A673 (cell line): ENCODE results near the gene COL5A2. TPM values are rescaled to one million over a fixed set of nuclear protein-coding genes. Genes with fewer than 3 reads are reported as not detected.
A peak's percentile ranks its signal among the peaks of the same experiment; 100 is the strongest.

ENCODE experiments used
- BruUV-seq: library from RNA; stranded (reverse); fragments of 400-500 nt; replicated peaks from 2 replicates; lab custom pipeline; 2021; lab: Mats Ljungman, UMichigan
- CTCF ChIA-PET: fragments of 300-600 bp; sonication (Branson Sonifier 250); formaldehyde crosslinking; loops from one replicate; lab custom pipeline; 2022; ENCODE audit warnings: antibody characterized with exemption; lab: Charles Lee
- POLR2A ChIA-PET: fragments of 300-600 bp; sonication (Branson Sonifier 250); formaldehyde crosslinking; loops from one replicate; lab custom pipeline; 2022; ENCODE audit warnings: antibody characterized with exemption; ENCODE audit not compliant: low non-redundant PET; lab: Charles Lee
- DNase-seq: peaks from one replicate; pipeline ENCODE4 v3.0.0-alpha.2; 2015; ENCODE audit warnings: low spot score
- H3K27ac ChIP-seq: fragments of 200-600 bp; sonication (generic); 2 replicates; pipeline ENCODE4 v1.5.1; 2016; ENCODE audit warnings: mixed run types, low read depth, mild to moderate bottlenecking, mixed read lengths, antibody characterized with exemption, low read length; ENCODE audit not compliant: poor library complexity, severe bottlenecking
- H3K27me3 ChIP-seq: fragments of 200-600 bp; sonication (generic); replicated peaks from 2 replicates; pipeline ENCODE4 v1.6.1; 2017; ENCODE audit warnings: mixed run types, low read depth, mild to moderate bottlenecking, mixed read lengths, antibody characterized with exemption, low read length; ENCODE audit not compliant: insufficient read depth, poor library complexity
- H3K36me3 ChIP-seq: fragments of 200-600 bp; sonication (generic); 2 replicates; pipeline ENCODE4 v1.6.1; 2016; ENCODE audit warnings: mixed run types, mild to moderate bottlenecking, mixed read lengths, antibody characterized with exemption, low read length; ENCODE audit not compliant: insufficient read depth, poor library complexity, severe bottlenecking
- H3K4me1 ChIP-seq: fragments of 200-600 bp; sonication (generic); 2 replicates; pipeline ENCODE4 v1.6.1; 2017; ENCODE audit warnings: mixed run types, mild to moderate bottlenecking, mixed read lengths, antibody characterized with exemption, low read length; ENCODE audit not compliant: insufficient read depth, poor library complexity, severe bottlenecking
- H3K4me3 ChIP-seq: fragments of 200-600 bp; sonication (generic); 2 replicates; pipeline ENCODE4 v1.5.1; 2016; ENCODE audit warnings: low read depth, mixed run types, mild to moderate bottlenecking, mixed read lengths, low read length; ENCODE audit not compliant: poor library complexity, severe bottlenecking
- H3K9me3 ChIP-seq: fragments of 200-600 bp; sonication (generic); 2 replicates; pipeline ENCODE4 v1.6.1; 2016; ENCODE audit warnings: mixed run types, low read depth, mild to moderate bottlenecking, mixed read lengths, antibody characterized with exemption, low read length; ENCODE audit not compliant: poor library complexity, severe bottlenecking
- CTCF ChIP-seq: fragments of 300-800, 200-600 bp; sonication (generic); conservative IDR thresholded peaks from 2 replicates; pipeline ENCODE4 v1.5.1; 2017; ENCODE audit warnings: low read depth, mild to moderate bottlenecking, antibody characterized with exemption, low read length, moderate library complexity, mixed read lengths
- EZH2 ChIP-seq: fragments of 200-600 bp; sonication (generic); IDR thresholded peaks from 2 replicates; pipeline ENCODE4 v1.6.1; 2017; ENCODE audit warnings: borderline replicate concordance, low read depth, mild to moderate bottlenecking, mixed read lengths, antibody characterized with exemption, low read length; ENCODE audit not compliant: poor library complexity, severe bottlenecking
- intact Hi-C: fragments of 100-400 bp; cut with micrococcal nuclease; formaldehyde crosslinking; loops from one replicate; pipeline ENCODE4 v1.10.0; 2022; ENCODE audit not compliant: unreplicated experiment
- total RNA-seq: library from RNA; stranded (reverse); gene quantifications from 2 replicates; pipeline ENCODE4 v1.2.3, GENCODE V29; 2021

COL5A2 gene
- total RNA-seq, 1 experiment from 2014 or later: 92.2 TPM

- Histone ChIP-seq H3K4me1 (no peaks in the 10 kb centered on the region), H3K27me3 (no peaks in the 10 kb centered on the region), H3K9me3 (no peaks in the 10 kb centered on the region), H3K36me3 (peaks cover 15% of the 10 kb centered on the region), H3K27ac (no peak overlapping the region), H3K4me3 (no peak overlapping the region)
- no TSS peak for BruUV-seq
- TF ChIP-seq CTCF (no peak), EZH2 (no peak)
- CTCF ChIA-PET: no interaction called here
- POLR2A ChIA-PET: no interaction called here
- DNase-seq: no peak
- intact Hi-C loops: no loop called here
These were observed 96.5 kb downstream of the COL5A2 start for GRCh38 chr2:189083106-189083505.

- Histone ChIP-seq H3K4me1 (no peaks in the 10 kb centered on the region), H3K27ac (no peak overlapping the region), H3K9me3 (no peaks in the 10 kb centered on the region), H3K4me3 (no peak overlapping the region), H3K36me3 (peaks cover 12% of the 10 kb centered on the region), H3K27me3 (no peaks in the 10 kb centered on the region)
- ChIA-PET CTCF (no interaction called here), POLR2A (no interaction called here)
- TF ChIP-seq EZH2: no peak
- TF ChIP-seq CTCF: no peak
- DNase-seq: no peak
- intact Hi-C loops: no loop called here
- no TSS peak for BruUV-seq
These were observed 97.1 kb downstream of the COL5A2 start for GRCh38 chr2:189082376-189082975.

GRCh38 chr2:189076572-189076971 is 103.0 kb downstream of the COL5A2 start:
- CTCF ChIA-PET: no interaction called here
- no TSS peak for BruUV-seq
- POLR2A ChIA-PET: no interaction called here
- no peaks in the 10 kb centered on the region for H3K9me3 ChIP-seq
- intact Hi-C loops: no loop called here
- no peak overlapping the region for H3K27ac ChIP-seq
- H3K4me1 ChIP-seq: no peaks in the 10 kb centered on the region
- TF ChIP-seq CTCF (no peak), EZH2 (no peak)
- peaks cover 18% of the 10 kb centered on the region for H3K36me3 ChIP-seq
- H3K27me3 ChIP-seq: no peaks in the 10 kb centered on the region
- no peak overlapping the region for H3K4me3 ChIP-seq
- DNase-seq: peak; percentile 33
